Mesendoderm (in vitro differentiated cells): Measurements from ENCODE around the gene MRPL52.

Source experiments
- DNase-seq: peaks from one replicate; pipeline ENCODE4 v3.0.0; 2013
- H2AK5ac ChIP-seq: 2 replicates; pipeline ENCODE4 v1.6.1; 2013; ENCODE audit warnings: low read length, inconsistent platforms
- H2BK120ac ChIP-seq: 2 replicates; pipeline ENCODE4 v1.6.1; 2013; ENCODE audit warnings: low read depth, mild to moderate bottlenecking, low read length, moderate library complexity, mixed read lengths
- H2BK15ac ChIP-seq: replicated peaks from 2 replicates; pipeline ENCODE4 v1.6.1; 2013; ENCODE audit warnings: low read depth, mild to moderate bottlenecking, moderate library complexity
- H2BK5ac ChIP-seq: 2 replicates; pipeline ENCODE4 v1.6.1; 2013; ENCODE audit warnings: low read length, inconsistent platforms
- H3K18ac ChIP-seq: 2 replicates; pipeline ENCODE4 v1.6.1; 2013; ENCODE audit warnings: mild to moderate bottlenecking, low read length, mixed read lengths
- H3K23ac ChIP-seq: one replicate; pipeline ENCODE4 v1.6.1; 2013; ENCODE audit warnings: low read length
- H3K27ac ChIP-seq: 2 replicates; pipeline ENCODE4 v1.5.1; 2013; ENCODE audit warnings: low read depth, mild to moderate bottlenecking, inconsistent platforms, low read length, moderate library complexity
- H3K27me3 ChIP-seq: 2 replicates; pipeline ENCODE4 v1.6.1; 2013; ENCODE audit warnings: low read length, control low read depth, mild to moderate bottlenecking, inconsistent platforms; ENCODE audit not compliant: insufficient read depth, poor library complexity
- H3K36me3 ChIP-seq: 2 replicates; pipeline ENCODE4 v1.6.1; 2013; ENCODE audit warnings: low read length, inconsistent platforms; ENCODE audit not compliant: control insufficient read depth, insufficient read depth
- H3K4ac ChIP-seq: one replicate; pipeline ENCODE4 v1.6.1; 2013; ENCODE audit warnings: low read depth, mild to moderate bottlenecking, low read length, moderate library complexity
- H3K4me1 ChIP-seq: 2 replicates; pipeline ENCODE4 v1.6.1; 2013; ENCODE audit warnings: low read depth, low read length, inconsistent platforms; ENCODE audit not compliant: control insufficient read depth
- H3K4me2 ChIP-seq: 2 replicates; pipeline ENCODE4 v1.6.1; 2013; ENCODE audit warnings: low read length
- H3K4me3 ChIP-seq: 2 replicates; pipeline ENCODE4 v1.5.1; 2013; ENCODE audit warnings: mild to moderate bottlenecking, low read length
- H3K56ac ChIP-seq: one replicate; pipeline ENCODE4 v1.6.1; 2013; ENCODE audit warnings: low read length
- H3K79me1 ChIP-seq: 2 replicates; pipeline ENCODE4 v1.6.1; 2013; ENCODE audit warnings: low read length, inconsistent platforms
- H3K79me2 ChIP-seq: 2 replicates; pipeline ENCODE4 v1.6.1; 2013; ENCODE audit warnings: mild to moderate bottlenecking, low read length; ENCODE audit not compliant: control insufficient read depth, insufficient read depth
- H3K9ac ChIP-seq: 2 replicates; pipeline ENCODE4 v1.6.1; 2013; ENCODE audit warnings: low read length, inconsistent platforms
- H4K5ac ChIP-seq: one replicate; pipeline ENCODE4 v1.6.1; 2013; ENCODE audit warnings: low read length
- H4K8ac ChIP-seq: one replicate; pipeline ENCODE4 v1.6.1; 2013; ENCODE audit warnings: low read depth, mild to moderate bottlenecking, control low read depth, low read length, moderate library complexity
- WGBS: extraction: QIAGEN DNeasy Blood & Tissue Kit; methylation state at CpG from one replicate; pipeline ENCODE4 v1.1.7; 2013; ENCODE audit warnings: low lambda C conversion rate, missing lambda C conversion rate; ENCODE audit not compliant: insufficient coverage; ENCODE audit errors: extremely low coverage; 5-methylcytosine and 5-hydroxymethylcytosine counted together

The MRPL52 gene

DNA sequence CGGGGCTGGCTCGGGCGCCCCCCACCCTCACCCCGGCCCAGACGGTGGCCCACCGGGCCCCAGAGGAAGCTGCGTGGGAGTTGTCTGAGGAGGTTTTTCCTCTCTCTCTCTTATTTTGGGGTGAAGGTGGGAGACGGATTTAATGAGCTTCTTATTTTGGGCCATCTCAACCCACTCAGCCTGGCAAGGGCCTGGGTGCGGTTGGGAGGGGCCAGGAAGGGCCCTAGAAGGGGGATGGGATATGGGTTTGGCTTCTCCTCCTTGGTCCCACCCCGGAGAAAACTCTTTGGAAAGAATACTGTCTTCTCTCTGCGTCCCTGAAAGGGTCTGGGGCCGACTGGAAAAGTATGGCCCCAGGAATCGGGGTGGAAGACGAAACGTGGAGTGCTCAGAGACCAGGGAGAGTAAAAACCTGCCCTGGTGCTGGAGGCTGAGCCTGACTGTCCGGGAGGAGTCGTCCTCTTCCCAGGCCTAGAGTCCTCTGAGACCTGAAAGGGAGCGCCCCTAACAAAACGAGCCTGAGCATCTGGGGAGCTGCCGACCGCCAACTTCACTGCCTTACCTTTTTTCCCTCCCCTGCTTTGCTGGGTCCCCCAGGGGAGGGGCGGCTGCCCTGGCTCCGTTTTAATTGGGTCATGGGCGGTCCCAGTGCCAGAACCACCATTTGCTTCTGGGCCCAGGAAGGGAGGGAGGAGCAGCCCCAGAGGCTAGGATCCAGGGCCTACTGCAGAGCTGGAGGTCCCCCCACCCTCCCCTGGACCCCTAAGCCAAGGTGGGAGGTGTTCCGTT is 8.3 kb downstream of the MRPL52 start:
- WGBS = no CpG with 5 or more reads among the region's 25 CpGs

DNA sequence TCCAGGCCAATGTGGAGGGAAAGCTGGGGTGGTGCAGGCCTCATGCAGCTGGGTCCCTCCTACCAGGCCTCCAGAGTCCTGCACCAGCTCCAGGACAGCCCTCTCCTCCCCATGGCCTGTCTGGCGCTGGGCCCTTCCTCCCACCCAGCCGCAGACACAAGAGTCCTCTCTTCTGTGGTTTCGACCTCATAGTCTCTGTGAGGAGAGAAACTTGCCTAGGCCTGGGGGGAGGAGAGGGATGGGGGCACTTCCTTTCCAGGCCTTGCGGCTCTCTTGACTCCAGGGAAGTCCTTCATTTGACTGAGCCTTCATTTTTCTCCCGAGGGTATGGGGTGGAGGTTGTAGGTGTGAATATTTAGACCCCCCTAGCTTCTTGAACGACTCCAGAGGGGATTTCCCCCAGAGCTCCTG is 8.9 kb downstream of the MRPL52 start:
- Histone ChIP-seq H2BK120ac (no peak overlapping the region), H2AK5ac (peak overlapping the region; percentile 29), H2BK5ac (peak overlapping the region; percentile 37), H3K4me1 (peaks cover 12% of the 10 kb centered on the region), H3K79me2 (peaks cover 33% of the 10 kb centered on the region), H3K23ac (no peak overlapping the region), H3K27ac (peak overlapping the region; percentile 92), H3K36me3 (peaks cover 22% of the 10 kb centered on the region), H3K56ac (peak overlapping the region; percentile 98), H3K4ac (peak overlapping the region; percentile 88), H3K4me2 (peak overlapping the region; percentile 95), H3K18ac (peak overlapping the region; percentile 84), H2BK15ac (no peak overlapping the region), H3K9ac (peak overlapping the region; percentile 99), H3K27me3 (no peaks in the 10 kb centered on the region), H4K5ac (no peak overlapping the region), H3K4me3 (peak overlapping the region; percentile 86), H3K79me1 (peaks cover 23% of the 10 kb centered on the region), H4K8ac (no peak overlapping the region)
- no CpG with 5 or more reads among the region's 6 CpGs for WGBS
- DNase-seq = peak; percentile 49

More for the DNA sequence above, 8.3 kb downstream of the MRPL52 start:
- Histone ChIP-seq H3K27ac (peak overlapping the region; percentile 92), H3K56ac (peak overlapping the region; percentile 98), H2AK5ac (peak overlapping the region; percentile 3), H3K9ac (peak overlapping the region; percentile 99), H3K36me3 (peaks cover 17% of the 10 kb centered on the region), H3K4me1 (peaks cover 12% of the 10 kb centered on the region), H4K8ac (peak overlapping the region; percentile 65), H3K27me3 (no peaks in the 10 kb centered on the region), H3K4me3 (peak overlapping the region; percentile 86), H2BK120ac (peak overlapping the region; percentile 47), H2BK5ac (peak overlapping the region; percentile 55), H3K4me2 (peak overlapping the region; percentile 95), H3K4ac (peak overlapping the region; percentile 88), H4K5ac (no peak overlapping the region), H3K79me1 (peaks cover 23% of the 10 kb centered on the region), H3K18ac (peak overlapping the region; percentile 84), H3K79me2 (peaks cover 33% of the 10 kb centered on the region), H2BK15ac (no peak overlapping the region), H3K23ac (no peak overlapping the region)
- DNase-seq = peak; percentile 70

DNA sequence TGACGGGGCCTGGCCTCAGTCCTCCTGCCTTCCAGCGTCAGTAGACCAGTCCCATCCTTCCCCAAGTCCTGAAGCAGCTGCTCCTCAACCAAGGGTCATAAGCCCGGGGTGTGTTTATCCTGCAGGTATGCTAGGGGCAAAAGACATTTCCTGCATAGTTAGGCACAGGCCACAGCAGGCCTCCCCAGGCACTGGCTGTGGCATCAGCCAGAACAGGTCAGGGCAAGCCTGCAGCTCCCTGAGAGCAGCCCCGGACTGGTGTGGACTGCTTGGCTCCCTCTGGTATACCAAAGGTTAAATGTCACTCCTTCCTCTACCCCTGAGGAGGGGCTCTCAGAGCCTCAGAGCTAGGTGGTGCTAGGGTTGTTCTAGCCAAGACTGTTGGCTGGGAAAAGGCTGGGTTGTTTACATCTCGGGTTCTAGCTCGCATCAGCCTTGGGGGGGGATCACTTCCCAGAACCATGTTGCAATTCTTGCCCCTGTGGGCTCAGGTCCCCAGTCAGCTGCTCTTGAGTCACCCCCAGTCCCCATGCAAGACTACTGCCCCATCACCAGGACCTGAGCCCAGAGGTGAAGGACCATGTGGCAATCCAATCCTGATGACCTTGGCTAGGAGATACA is 9.6 kb downstream of the MRPL52 start:
- Histone ChIP-seq H3K23ac (peak overlapping the region; percentile 30), H4K5ac (no peak overlapping the region), H3K4me2 (peak overlapping the region; percentile 95), H2BK15ac (no peak overlapping the region), H3K4ac (no peak overlapping the region), H3K27ac (no peak overlapping the region), H3K4me1 (peaks cover 12% of the 10 kb centered on the region), H3K36me3 (peaks cover 23% of the 10 kb centered on the region), H3K79me2 (peaks cover 33% of the 10 kb centered on the region), H4K8ac (no peak overlapping the region), H3K9ac (peak overlapping the region; percentile 99), H3K56ac (peak overlapping the region; percentile 98), H3K4me3 (no peak overlapping the region), H2BK120ac (no peak overlapping the region), H2AK5ac (peak overlapping the region; percentile 4), H3K27me3 (no peaks in the 10 kb centered on the region), H3K79me1 (peaks cover 23% of the 10 kb centered on the region), H2BK5ac (no peak overlapping the region), H3K18ac (peak overlapping the region; percentile 84)
- no CpG with 5 or more reads among the region's 6 CpGs for WGBS
- DNase-seq = peak; percentile 54

DNA sequence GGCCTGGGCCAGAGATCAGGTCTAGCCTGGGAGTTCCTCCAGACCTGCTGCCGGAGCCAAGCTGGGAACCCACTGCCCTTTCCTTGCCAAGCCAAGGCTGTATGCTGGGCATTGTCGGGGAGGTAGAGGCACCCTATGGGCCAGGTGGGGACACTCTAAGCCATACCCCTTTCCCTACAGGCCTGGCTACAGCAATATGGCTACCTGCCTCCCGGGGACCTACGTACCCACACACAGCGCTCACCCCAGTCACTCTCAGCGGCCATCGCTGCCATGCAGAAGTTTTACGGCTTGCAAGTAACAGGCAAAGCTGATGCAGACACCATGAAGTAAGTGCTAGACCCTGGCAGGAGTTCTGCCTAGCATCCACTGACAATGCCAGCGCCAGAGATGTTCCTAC is 11.6 kb downstream of the MRPL52 start:
- Histone ChIP-seq H3K9ac (no peak overlapping the region), H3K36me3 (peaks cover 34% of the 10 kb centered on the region), H3K18ac (no peak overlapping the region), H3K4me3 (no peak overlapping the region), H2AK5ac (no peak overlapping the region), H4K8ac (no peak overlapping the region), H3K4ac (no peak overlapping the region), H3K56ac (no peak overlapping the region), H3K79me2 (peaks cover 33% of the 10 kb centered on the region), H2BK120ac (no peak overlapping the region), H2BK5ac (no peak overlapping the region), H2BK15ac (no peak overlapping the region), H3K79me1 (peaks cover 23% of the 10 kb centered on the region), H3K27me3 (no peaks in the 10 kb centered on the region), H3K4me1 (peaks cover 10% of the 10 kb centered on the region), H3K4me2 (no peak overlapping the region), H4K5ac (no peak overlapping the region), H3K27ac (no peak overlapping the region), H3K23ac (no peak overlapping the region)
- no CpG with 5 or more reads among the region's 9 CpGs for WGBS
- DNase-seq = no peak

DNA sequence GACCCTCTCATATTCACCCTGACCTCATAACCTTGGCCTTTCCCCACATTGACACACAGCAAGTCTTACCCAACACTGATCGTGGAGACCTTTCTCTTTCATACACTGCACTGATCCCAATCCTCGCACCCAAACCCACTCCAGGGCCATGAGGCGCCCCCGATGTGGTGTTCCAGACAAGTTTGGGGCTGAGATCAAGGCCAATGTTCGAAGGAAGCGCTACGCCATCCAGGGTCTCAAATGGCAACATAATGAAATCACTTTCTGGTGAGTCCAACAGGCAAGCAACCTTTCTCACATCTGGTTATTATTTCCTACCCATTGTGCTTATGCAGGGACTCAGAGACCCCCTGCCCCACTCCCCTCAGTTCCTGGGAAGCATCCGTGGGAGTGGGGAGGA is 12.1 kb downstream of the MRPL52 start:
- Histone ChIP-seq H3K4ac (no peak overlapping the region), H2BK15ac (no peak overlapping the region), H3K36me3 (peaks cover 34% of the 10 kb centered on the region), H2BK5ac (no peak overlapping the region), H3K27me3 (no peaks in the 10 kb centered on the region), H3K18ac (no peak overlapping the region), H3K79me2 (peaks cover 29% of the 10 kb centered on the region), H3K27ac (no peak overlapping the region), H3K79me1 (peaks cover 23% of the 10 kb centered on the region), H2AK5ac (no peak overlapping the region), H3K56ac (no peak overlapping the region), H2BK120ac (no peak overlapping the region), H3K4me2 (no peak overlapping the region), H3K9ac (no peak overlapping the region), H4K8ac (no peak overlapping the region), H3K4me3 (no peak overlapping the region), H3K4me1 (peaks cover 10% of the 10 kb centered on the region), H3K23ac (no peak overlapping the region), H4K5ac (no peak overlapping the region)
- no CpG with 5 or more reads among the region's 8 CpGs for WGBS
- DNase-seq = no peak
